ENCODE data around the gene ARID3C. TPM values are rescaled to one million over a fixed set of nuclear protein-coding genes. Genes with fewer than 3 reads are reported as not detected.
"Not testable (repeated sequence)": the region's sequence is repeated elsewhere in the genome, so short reads cannot be mapped to it uniquely, and the experiment has no call there.

Gene ARID3C
- total and polyA plus RNA-seq, 2 donors from 2014 or later, result not detected

DNA sequence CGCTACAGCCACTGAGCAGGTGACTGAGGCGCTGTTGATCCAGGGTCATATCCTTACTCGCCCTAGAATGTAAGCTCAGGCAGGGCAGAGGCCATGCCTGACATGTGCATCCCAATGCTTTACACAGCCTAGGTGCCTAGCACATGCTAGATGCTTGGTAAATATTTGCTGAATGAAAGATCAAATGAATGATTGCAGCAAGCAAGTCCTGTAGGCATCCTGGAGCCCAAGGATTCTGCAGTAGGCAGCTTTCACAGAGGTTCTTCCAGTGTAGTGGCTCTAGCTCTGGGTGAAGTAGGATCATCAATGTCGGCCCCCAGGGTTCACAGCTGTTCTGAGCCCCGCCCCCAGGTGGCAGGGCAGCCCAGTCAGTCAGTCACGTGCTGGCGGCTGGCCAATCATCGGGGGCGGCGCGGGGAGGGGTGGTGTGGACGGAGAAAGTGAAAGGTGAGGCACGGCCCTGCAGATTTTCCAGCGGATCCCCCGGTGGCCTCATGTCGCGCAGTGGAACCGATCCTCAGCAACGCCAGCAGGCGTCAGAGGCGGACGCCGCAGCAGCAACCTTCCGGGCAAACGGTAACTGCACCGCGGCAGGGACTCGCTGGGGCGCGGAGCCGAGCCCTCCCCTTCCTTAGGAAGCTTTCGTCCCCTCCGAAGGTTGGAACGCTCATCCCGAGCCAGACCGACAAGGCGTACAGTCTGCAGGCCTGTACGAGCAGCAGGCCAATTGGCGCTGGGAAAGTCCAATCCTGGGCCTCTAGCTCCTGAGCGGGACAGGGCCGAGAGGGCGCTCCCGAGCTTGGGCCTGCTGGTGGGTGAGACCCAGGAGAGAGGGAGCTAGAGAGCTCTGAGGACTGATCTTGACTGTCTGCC, 17.6 kb upstream of the ARID3C start, which contains the start of gene GALT:
TSS of gene GALT (plus strand) at position 465 of the 873 bp plus-strand sequence. CDS start at position 495, 30 bp downstream.
- Histone ChIP-seq H3K9ac (ENCODE audit: low read length in 3 of 3) (peak within 1 kb of the TSS; percentile 77 to 96 (median 86)), H3K36me3 (ENCODE audit: control insufficient read depth in 2 of 3, insufficient read depth in 3 of 3, low read length in 3 of 3) (peaks cover 4 to 18% (median 5%) of the 10 kb centered on the region in 3 donors), H3K4me3 (ENCODE audit: low read length in 3 of 3) (peak within 1 kb of the TSS; percentile 71 to 87 (median 87)), H3K4me1 (ENCODE audit: control insufficient read depth in 2 of 3, insufficient read depth in 2 of 3, low read depth in 1 of 3, low read length in 3 of 3) (peaks cover 10 to 36% (median 25%) of the 10 kb centered on the region in 3 donors), H3K27me3 (ENCODE audit: control insufficient read depth, insufficient read depth, low read length) (no peaks in the 10 kb centered on the region), H3K9me3 (ENCODE audit: control insufficient read depth in 2 of 3, insufficient read depth in 1 of 3, low read length in 3 of 3) (no peaks in the 10 kb centered on the region), H3K27ac (ENCODE audit: low read depth in 2 of 2, low read length in 2 of 2) (peak within 1 kb of the TSS; percentile 66 to 88)
- TF ChIP-seq, protein P1, sequence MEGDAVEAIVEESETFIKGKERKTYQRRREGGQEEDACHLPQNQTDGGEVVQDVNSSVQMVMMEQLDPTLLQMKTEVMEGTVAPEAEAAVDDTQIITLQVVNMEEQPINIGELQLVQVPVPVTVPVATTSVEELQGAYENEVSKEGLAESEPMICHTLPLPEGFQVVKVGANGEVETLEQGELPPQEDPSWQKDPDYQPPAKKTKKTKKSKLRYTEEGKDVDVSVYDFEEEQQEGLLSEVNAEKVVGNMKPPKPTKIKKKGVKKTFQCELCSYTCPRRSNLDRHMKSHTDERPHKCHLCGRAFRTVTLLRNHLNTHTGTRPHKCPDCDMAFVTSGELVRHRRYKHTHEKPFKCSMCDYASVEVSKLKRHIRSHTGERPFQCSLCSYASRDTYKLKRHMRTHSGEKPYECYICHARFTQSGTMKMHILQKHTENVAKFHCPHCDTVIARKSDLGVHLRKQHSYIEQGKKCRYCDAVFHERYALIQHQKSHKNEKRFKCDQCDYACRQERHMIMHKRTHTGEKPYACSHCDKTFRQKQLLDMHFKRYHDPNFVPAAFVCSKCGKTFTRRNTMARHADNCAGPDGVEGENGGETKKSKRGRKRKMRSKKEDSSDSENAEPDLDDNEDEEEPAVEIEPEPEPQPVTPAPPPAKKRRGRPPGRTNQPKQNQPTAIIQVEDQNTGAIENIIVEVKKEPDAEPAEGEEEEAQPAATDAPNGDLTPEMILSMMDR (IDR thresholded peaks at IDR 0.05; ENCODE audit: borderline replicate concordance, extremely low read depth, insufficient read depth), result peak; percentile 7
- no peak for FAIRE-seq
- DNase-seq, result peak; percentile 96 to 98 (median 97)
- intact Hi-C loops (cut with DNase I), result no loop called here

DNA sequence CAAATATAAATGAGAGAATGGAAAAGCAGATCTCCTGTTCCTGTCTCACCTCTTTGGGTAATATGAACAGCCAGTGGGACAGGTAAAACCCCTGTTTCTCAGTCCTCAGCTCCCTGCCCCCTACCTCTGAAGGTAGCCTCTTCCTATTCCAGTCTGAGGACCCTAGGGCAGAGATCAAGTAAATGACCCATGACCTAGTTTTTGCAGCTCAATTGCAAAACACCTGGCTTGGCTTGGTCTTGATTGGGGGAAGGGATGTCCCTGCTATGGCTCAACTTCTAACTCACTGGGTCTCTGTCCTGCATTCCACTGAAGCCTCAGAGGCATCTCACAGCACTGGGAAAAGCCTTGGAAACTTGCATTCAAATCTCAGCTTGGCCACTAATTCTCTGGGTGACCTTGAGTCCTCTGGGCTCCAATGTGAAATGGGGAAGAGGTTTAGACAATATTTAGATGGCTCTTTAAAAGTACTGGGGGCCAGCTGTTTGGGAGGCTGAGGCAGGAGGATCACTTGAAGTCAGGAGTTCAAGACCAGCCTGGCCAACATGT, 16.0 kb upstream of the ARID3C start:
- intact Hi-C loops (cut with DNase I), result no loop called here
- H3K4me3 ChIP-seq (ENCODE audit: low read length in 3 of 3), result no peak overlapping the region
- H3K27ac ChIP-seq (ENCODE audit: low read depth in 2 of 2, low read length in 2 of 2), result peak overlapping the region; percentile 9 to 14
- H3K9me3 ChIP-seq (ENCODE audit: control insufficient read depth in 2 of 3, insufficient read depth in 1 of 3, low read length in 3 of 3), result no peaks in the 10 kb centered on the region
- FAIRE-seq, result no peak
- no peaks in the 10 kb centered on the region for H3K27me3 ChIP-seq (ENCODE audit: control insufficient read depth, insufficient read depth, low read length)
- peaks cover 7 to 32% (median 17%) of the 10 kb centered on the region in 3 donors for H3K4me1 ChIP-seq (ENCODE audit: control insufficient read depth in 2 of 3, insufficient read depth in 2 of 3, low read depth in 1 of 3, low read length in 3 of 3)
- TF ChIP-seq, protein P1 (IDR thresholded peaks at IDR 0.05; ENCODE audit: borderline replicate concordance, extremely low read depth, insufficient read depth), result no peak
- H3K9ac ChIP-seq (ENCODE audit: low read length in 3 of 3), result no peak overlapping the region
- peak in 1 of 5 donors; percentile 25 for DNase-seq
- H3K36me3 ChIP-seq (ENCODE audit: control insufficient read depth in 2 of 3, insufficient read depth in 3 of 3, low read length in 3 of 3), result peaks cover 4 to 18% (median 5%) of the 10 kb centered on the region in 3 donors

DNA sequence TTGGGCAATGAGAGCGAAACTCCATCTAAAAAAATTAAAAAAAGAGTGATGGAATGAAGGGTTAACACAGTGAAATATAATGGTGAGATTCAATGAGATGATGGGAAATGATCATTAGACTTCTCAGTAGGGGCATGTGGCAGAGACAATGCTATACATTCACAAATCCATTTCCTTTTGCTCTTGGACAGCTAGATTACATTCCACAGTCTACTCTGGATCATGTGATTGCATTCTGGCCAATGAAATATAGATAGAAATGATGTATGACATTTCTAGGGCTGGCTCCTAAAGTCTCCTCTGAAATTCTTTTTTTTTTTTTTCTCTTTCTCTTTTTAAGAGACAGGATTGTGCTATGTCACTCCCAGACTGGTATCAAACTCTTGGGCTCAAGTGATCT, 13.8 kb upstream of the ARID3C start:
- DNase-seq, result no peak
- no peak for FAIRE-seq
- intact Hi-C loops (cut with DNase I), result no loop called here
- TF ChIP-seq, protein P1 (IDR thresholded peaks at IDR 0.05; ENCODE audit: borderline replicate concordance, extremely low read depth, insufficient read depth), result no peak
- Histone ChIP-seq H3K4me3 (ENCODE audit: low read length in 3 of 3) (no peak overlapping the region), H3K36me3 (ENCODE audit: control insufficient read depth in 2 of 3, insufficient read depth in 3 of 3, low read length in 3 of 3) (no peaks in the 10 kb centered on the region), H3K27me3 (ENCODE audit: control insufficient read depth, insufficient read depth, low read length) (no peaks in the 10 kb centered on the region), H3K4me1 (ENCODE audit: control insufficient read depth in 2 of 3, insufficient read depth in 2 of 3, low read depth in 1 of 3, low read length in 3 of 3) (peaks cover 7 to 21% (median 18%) of the 10 kb centered on the region in 3 donors), H3K27ac (ENCODE audit: low read depth in 2 of 2, low read length in 2 of 2) (no peak overlapping the region), H3K9ac (ENCODE audit: low read length in 3 of 3) (no peak overlapping the region), H3K9me3 (ENCODE audit: control insufficient read depth in 2 of 3, insufficient read depth in 1 of 3, low read length in 3 of 3) (no peaks in the 10 kb centered on the region)

DNA sequence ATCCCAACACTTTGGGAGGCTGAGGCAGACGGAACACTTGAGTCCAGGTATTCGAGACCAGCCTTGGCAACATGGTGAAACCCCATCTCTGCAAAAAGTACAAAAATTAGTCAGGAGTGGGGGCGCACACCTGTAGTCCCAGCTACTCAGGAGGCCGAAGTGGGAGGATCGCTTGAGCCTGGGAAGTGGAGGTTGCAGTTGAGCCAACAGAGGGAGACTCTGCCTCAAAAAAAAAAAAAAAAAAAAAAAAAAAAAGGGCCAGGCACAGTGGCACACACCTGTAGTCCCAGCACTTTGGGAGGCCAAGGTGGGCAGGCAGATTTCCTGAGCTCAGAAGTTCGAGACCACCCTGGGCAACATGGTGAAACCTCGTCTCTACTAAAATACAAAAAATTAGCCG, 10.5 kb upstream of the ARID3C start:
- H3K36me3 ChIP-seq (ENCODE audit: control insufficient read depth in 2 of 3, insufficient read depth in 3 of 3, low read length in 3 of 3); H3K27me3 ChIP-seq (ENCODE audit: control insufficient read depth, insufficient read depth, low read length); DNase-seq; FAIRE-seq; H3K27ac ChIP-seq (ENCODE audit: low read depth in 2 of 2, low read length in 2 of 2); H3K9ac ChIP-seq (ENCODE audit: low read length in 3 of 3); intact Hi-C loops (cut with DNase I); H3K9me3 ChIP-seq (ENCODE audit: control insufficient read depth in 2 of 3, insufficient read depth in 1 of 3, low read length in 3 of 3); H3K4me3 ChIP-seq (ENCODE audit: low read length in 3 of 3): not testable (repeated sequence)
- peaks cover 0 to 21% (median 3%) of the 10 kb centered on the region in 3 donors for H3K4me1 ChIP-seq (ENCODE audit: control insufficient read depth in 2 of 3, insufficient read depth in 2 of 3, low read depth in 1 of 3, low read length in 3 of 3)

Data from kidney (tissue), 14 donors.